A549 (cell line): ENCODE measurements around the gene WASHC2C.

Source experiments
- BHLHE40 ChIP-seq: IDR thresholded peaks from 2 replicates; pipeline ENCODE4 v1.6.1; 2012; ENCODE audit warnings: low read depth, low read length, inconsistent platforms
- CHD2 ChIP-seq: fragments of 150-350 bp; IDR thresholded peaks from 2 replicates; pipeline ENCODE4 v1.6.1; 2014; ENCODE audit warnings: low read length; ENCODE audit not compliant: partially characterized antibody
- CHD4 ChIP-seq: fragments of 200-600 bp; sonication (generic); IDR thresholded peaks from 2 replicates; pipeline ENCODE4 v1.6.1; 2016; ENCODE audit warnings: antibody characterized with exemption, mild to moderate bottlenecking, borderline replicate concordance
- KDM5A ChIP-seq: fragments of 200-600 bp; sonication (generic); IDR thresholded peaks from 2 replicates; pipeline ENCODE4 v1.6.1; 2016; ENCODE audit warnings: antibody characterized with exemption, mild to moderate bottlenecking
- PHF8 ChIP-seq: fragments of 200-600 bp; sonication (generic); IDR thresholded peaks from 2 replicates; pipeline ENCODE4 v1.6.1; 2016; ENCODE audit warnings: low read depth, mild to moderate bottlenecking, antibody characterized with exemption, moderate library complexity, borderline replicate concordance
- POLR2A ChIP-seq: IDR thresholded peaks from 2 replicates; pipeline ENCODE4 v1.6.1; 2012; ENCODE audit warnings: mild to moderate bottlenecking, low read length
- POLR2AphosphoS2 ChIP-seq: conservative IDR thresholded peaks from 2 replicates; pipeline ENCODE4 v1.6.1; 2012; ENCODE audit warnings: low read length, improper control_type of control experiment, inconsistent platforms
- TF ChIP-seq, protein P1 (sequence below): fragments of >200 bp; sonication (Bioruptor Twin); formaldehyde crosslinking; IDR thresholded peaks from 3 replicates; pipeline ENCODE4 v1.5.1; 2016
- TF ChIP-seq, protein P2 (sequence below): fragments of 200-600 bp; sonication (generic); IDR thresholded peaks from 2 replicates; pipeline ENCODE4 v1.6.1; 2016; ENCODE audit warnings: antibody characterized with exemption, mild to moderate bottlenecking, moderate library complexity
- TF ChIP-seq, protein P3 (sequence below): fragments of 450-650 bp; IDR thresholded peaks from 2 replicates; pipeline ENCODE4 v1.6.1; 2014; ENCODE audit warnings: antibody characterized with exemption
- TF ChIP-seq, protein P4 (sequence below): fragments of 150-350 bp; IDR thresholded peaks from 2 replicates; pipeline ENCODE4 v1.6.1; 2014; ENCODE audit warnings: low read depth, mild to moderate bottlenecking, low read length

DNA sequence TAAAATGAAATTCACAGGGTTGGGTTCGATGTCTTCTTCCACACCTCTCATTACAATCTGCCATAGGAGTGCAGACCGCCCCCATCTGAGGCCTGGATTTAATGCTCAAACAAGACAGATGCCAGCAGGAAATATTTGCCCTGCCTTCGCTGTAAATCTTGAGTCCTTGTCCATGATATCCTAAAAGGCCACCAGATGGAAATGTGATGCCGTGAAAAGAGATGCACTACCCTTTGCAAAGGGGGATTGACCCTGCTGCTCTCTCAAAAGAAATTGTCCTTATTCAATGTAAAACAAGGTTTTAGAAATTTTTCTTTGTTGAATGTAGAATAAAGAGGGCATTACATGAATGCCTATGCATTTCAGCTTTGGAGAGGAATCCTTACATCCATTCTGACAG, 82.8 kb downstream of the WASHC2C start:
- TF ChIP-seq, protein P1, sequence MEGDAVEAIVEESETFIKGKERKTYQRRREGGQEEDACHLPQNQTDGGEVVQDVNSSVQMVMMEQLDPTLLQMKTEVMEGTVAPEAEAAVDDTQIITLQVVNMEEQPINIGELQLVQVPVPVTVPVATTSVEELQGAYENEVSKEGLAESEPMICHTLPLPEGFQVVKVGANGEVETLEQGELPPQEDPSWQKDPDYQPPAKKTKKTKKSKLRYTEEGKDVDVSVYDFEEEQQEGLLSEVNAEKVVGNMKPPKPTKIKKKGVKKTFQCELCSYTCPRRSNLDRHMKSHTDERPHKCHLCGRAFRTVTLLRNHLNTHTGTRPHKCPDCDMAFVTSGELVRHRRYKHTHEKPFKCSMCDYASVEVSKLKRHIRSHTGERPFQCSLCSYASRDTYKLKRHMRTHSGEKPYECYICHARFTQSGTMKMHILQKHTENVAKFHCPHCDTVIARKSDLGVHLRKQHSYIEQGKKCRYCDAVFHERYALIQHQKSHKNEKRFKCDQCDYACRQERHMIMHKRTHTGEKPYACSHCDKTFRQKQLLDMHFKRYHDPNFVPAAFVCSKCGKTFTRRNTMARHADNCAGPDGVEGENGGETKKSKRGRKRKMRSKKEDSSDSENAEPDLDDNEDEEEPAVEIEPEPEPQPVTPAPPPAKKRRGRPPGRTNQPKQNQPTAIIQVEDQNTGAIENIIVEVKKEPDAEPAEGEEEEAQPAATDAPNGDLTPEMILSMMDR: no peak
- TF ChIP-seq, protein P2, sequence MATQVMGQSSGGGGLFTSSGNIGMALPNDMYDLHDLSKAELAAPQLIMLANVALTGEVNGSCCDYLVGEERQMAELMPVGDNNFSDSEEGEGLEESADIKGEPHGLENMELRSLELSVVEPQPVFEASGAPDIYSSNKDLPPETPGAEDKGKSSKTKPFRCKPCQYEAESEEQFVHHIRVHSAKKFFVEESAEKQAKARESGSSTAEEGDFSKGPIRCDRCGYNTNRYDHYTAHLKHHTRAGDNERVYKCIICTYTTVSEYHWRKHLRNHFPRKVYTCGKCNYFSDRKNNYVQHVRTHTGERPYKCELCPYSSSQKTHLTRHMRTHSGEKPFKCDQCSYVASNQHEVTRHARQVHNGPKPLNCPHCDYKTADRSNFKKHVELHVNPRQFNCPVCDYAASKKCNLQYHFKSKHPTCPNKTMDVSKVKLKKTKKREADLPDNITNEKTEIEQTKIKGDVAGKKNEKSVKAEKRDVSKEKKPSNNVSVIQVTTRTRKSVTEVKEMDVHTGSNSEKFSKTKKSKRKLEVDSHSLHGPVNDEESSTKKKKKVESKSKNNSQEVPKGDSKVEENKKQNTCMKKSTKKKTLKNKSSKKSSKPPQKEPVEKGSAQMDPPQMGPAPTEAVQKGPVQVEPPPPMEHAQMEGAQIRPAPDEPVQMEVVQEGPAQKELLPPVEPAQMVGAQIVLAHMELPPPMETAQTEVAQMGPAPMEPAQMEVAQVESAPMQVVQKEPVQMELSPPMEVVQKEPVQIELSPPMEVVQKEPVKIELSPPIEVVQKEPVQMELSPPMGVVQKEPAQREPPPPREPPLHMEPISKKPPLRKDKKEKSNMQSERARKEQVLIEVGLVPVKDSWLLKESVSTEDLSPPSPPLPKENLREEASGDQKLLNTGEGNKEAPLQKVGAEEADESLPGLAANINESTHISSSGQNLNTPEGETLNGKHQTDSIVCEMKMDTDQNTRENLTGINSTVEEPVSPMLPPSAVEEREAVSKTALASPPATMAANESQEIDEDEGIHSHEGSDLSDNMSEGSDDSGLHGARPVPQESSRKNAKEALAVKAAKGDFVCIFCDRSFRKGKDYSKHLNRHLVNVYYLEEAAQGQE: no peak
- TF ChIP-seq POLR2A (no peak), CHD4 (no peak), KDM5A (no peak), PHF8 (no peak), BHLHE40 (no peak), POLR2AphosphoS2 (no peak), CHD2 (no peak)
- TF ChIP-seq, protein P3, sequence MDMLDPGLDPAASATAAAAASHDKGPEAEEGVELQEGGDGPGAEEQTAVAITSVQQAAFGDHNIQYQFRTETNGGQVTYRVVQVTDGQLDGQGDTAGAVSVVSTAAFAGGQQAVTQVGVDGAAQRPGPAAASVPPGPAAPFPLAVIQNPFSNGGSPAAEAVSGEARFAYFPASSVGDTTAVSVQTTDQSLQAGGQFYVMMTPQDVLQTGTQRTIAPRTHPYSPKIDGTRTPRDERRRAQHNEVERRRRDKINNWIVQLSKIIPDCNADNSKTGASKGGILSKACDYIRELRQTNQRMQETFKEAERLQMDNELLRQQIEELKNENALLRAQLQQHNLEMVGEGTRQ: no peak
- TF ChIP-seq, protein P4, sequence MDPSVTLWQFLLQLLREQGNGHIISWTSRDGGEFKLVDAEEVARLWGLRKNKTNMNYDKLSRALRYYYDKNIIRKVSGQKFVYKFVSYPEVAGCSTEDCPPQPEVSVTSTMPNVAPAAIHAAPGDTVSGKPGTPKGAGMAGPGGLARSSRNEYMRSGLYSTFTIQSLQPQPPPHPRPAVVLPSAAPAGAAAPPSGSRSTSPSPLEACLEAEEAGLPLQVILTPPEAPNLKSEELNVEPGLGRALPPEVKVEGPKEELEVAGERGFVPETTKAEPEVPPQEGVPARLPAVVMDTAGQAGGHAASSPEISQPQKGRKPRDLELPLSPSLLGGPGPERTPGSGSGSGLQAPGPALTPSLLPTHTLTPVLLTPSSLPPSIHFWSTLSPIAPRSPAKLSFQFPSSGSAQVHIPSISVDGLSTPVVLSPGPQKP: no peak
